Panc1 (cell line): ENCODE results near the gene KCNMB1.

Experiments
- CTCF ChIP-seq: fragments of 450-650 bp; IDR thresholded peaks from 2 replicates; pipeline ENCODE4 v1.5.1; 2017; ENCODE audit warnings: mild to moderate bottlenecking
- POLR2AphosphoS5 ChIP-seq: IDR thresholded peaks from 2 replicates; pipeline ENCODE4 v1.6.1; 2012; ENCODE audit warnings: mild to moderate bottlenecking, low read depth, low read length, moderate library complexity
- REST ChIP-seq, 2 experiments: IDR thresholded peaks; 2 replicates each; pipeline ENCODE4 v1.6.1; 2011 to 2012; ENCODE audit warnings: low read depth in 2 of 2, control low read depth in 1 of 2, low read length in 1 of 2, mild to moderate bottlenecking in 1 of 2, moderate library complexity in 1 of 2; ENCODE audit not compliant: insufficient read depth in 1 of 2

GRCh38 chr5:170366276-170366675, 22.9 kb downstream of the KCNMB1 start:
- no peak for TF ChIP-seq CTCF
- TF ChIP-seq POLR2AphosphoS5 = no peak
- no peak for TF ChIP-seq REST (IDR thresholded peaks at IDR 0.05; ENCODE audit: insufficient read depth in 1 of 2, low read depth in 2 of 2, low read length in 1 of 2)
